22Rv1 (cell line): Measurements from ENCODE around the gene ANKRD17.
A peak's percentile ranks its signal among the peaks of the same experiment; 100 is the strongest.

Experiments
- H3K27ac ChIP-seq: fragments of 450-650 bp; 2 replicates; pipeline ENCODE4 v1.5.1; 2017
- CTCF ChIP-seq: fragments of 450-650 bp; IDR thresholded peaks from 2 replicates; pipeline ENCODE4 v1.5.1; 2017; ENCODE audit warnings: mild to moderate bottlenecking
- ZFX ChIP-seq: fragments of 450-650 bp; IDR thresholded peaks from 2 replicates; pipeline ENCODE4 v1.6.1; 2017; ENCODE audit warnings: antibody characterized with exemption, borderline replicate concordance

The ANKRD17 gene

GRCh38 chr4:73142995-73143547, 115.5 kb downstream of the ANKRD17 start:
- TF ChIP-seq CTCF (peak; percentile 56), ZFX (no peak)
- H3K27ac ChIP-seq: no peak overlapping the region

GRCh38 chr4:73139991-73140390, 118.6 kb downstream of the ANKRD17 start:
- TF ChIP-seq CTCF (no peak), ZFX (no peak)
- no peak overlapping the region for H3K27ac ChIP-seq

GRCh38 chr4:73139245-73139644, 119.4 kb downstream of the ANKRD17 start:
- TF ChIP-seq ZFX: no peak
- TF ChIP-seq CTCF: no peak
- no peak overlapping the region for H3K27ac ChIP-seq

- H3K27ac ChIP-seq: no peak overlapping the region
Observed at GRCh38 chr4:73137121-73137520, 121.5 kb downstream of the ANKRD17 start.

GRCh38 chr4:73133784-73134183, 124.8 kb downstream of the ANKRD17 start:
- no peak overlapping the region for H3K27ac ChIP-seq
- TF ChIP-seq CTCF (no peak), ZFX (no peak)

More at GRCh38 chr4:73137121-73137520, 121.5 kb downstream of the ANKRD17 start:
- TF ChIP-seq ZFX: no peak
- TF ChIP-seq CTCF: no peak

GRCh38 chr4:73131281-73131680, 127.3 kb downstream of the ANKRD17 start:
- no peak overlapping the region for H3K27ac ChIP-seq
- TF ChIP-seq ZFX (no peak), CTCF (no peak)

GRCh38 chr4:73129319-73129718, 129.3 kb downstream of the ANKRD17 start:
- no peak overlapping the region for H3K27ac ChIP-seq
- TF ChIP-seq CTCF (no peak), ZFX (no peak)
